CD4-positive, alpha-beta T cell (primary cell): ENCODE data around the gene SDHB. TPM values are rescaled to one million over a fixed set of nuclear protein-coding genes. Genes with fewer than 3 reads are reported as not detected.

Experiments used
- ATAC-seq: fragments of 200-7000 bp; cut with Tn5 transposase; one replicate; pipeline ENCODE4 v1.10.0; 2022; ENCODE audit warnings: mild to moderate bottlenecking; ENCODE audit not compliant: poor library complexity
- CTCF ChIA-PET: fragments of 350-600 bp; sonication (Branson Sonifier 250); formaldehyde crosslinking; loops from one replicate; lab custom pipeline; 2021; ENCODE audit warnings: antibody characterized with exemption, inconsistent platforms; lab: Charles Lee
- POLR2A ChIA-PET: fragments of 350-600 bp; sonication (Branson Sonifier 250); formaldehyde crosslinking; loops from one replicate; lab custom pipeline; 2021; ENCODE audit warnings: antibody characterized with exemption, inconsistent platforms; lab: Charles Lee
- DNase-seq, 14 experiments: peaks; one replicate each; pipeline ENCODE4 v3.0.0-alpha.2; 2013 to 2020; ENCODE audit warnings: mixed read lengths in 2 of 14
- H3K27ac ChIP-seq, 2 donors: one replicate each; pipeline versions ENCODE4 v1.5.1 to v1.7.0; 2013; ENCODE audit warnings: low read length in 2 of 2, low read depth in 1 of 2, mild to moderate bottlenecking in 1 of 2
- H3K27me3 ChIP-seq, 2 experiments: 1 replicate in 1 of 2; 2 replicates in 1 of 2; pipeline versions ENCODE4 v1.6.1 to v1.7.0; 2013; ENCODE audit warnings: low read length in 2 of 2, control low read depth in 1 of 2, mild to moderate bottlenecking in 1 of 2, moderate library complexity in 1 of 2; ENCODE audit not compliant: insufficient read depth in 2 of 2, control insufficient read depth in 1 of 2
- H3K36me3 ChIP-seq: one replicate; pipeline ENCODE4 v1.6.1; 2013; ENCODE audit warnings: low read length, control low read depth; ENCODE audit not compliant: insufficient read depth
- H3K4me1 ChIP-seq: one replicate; pipeline ENCODE4 v1.6.1; 2013; ENCODE audit warnings: low read length, control low read depth; ENCODE audit not compliant: insufficient read depth
- H3K4me3 ChIP-seq: one replicate; pipeline ENCODE4 v1.5.1; 2013; ENCODE audit warnings: mild to moderate bottlenecking, low read length, moderate library complexity
- H3K9me3 ChIP-seq, 2 experiments: 1 replicate in 1 of 2; 2 replicates in 1 of 2; pipeline versions ENCODE4 v1.6.1 to v1.7.0; 2013; ENCODE audit warnings: low read length in 2 of 2, mild to moderate bottlenecking in 2 of 2, control low read depth in 1 of 2, moderate library complexity in 1 of 2; ENCODE audit not compliant: control insufficient read depth in 1 of 2, insufficient read depth in 1 of 2
- H3K27ac Mint-ChIP-seq: one replicate; pipeline ENCODE4 v1.8.0; 2020; ENCODE audit warnings: mixed read lengths
- H3K27me3 Mint-ChIP-seq: one replicate; pipeline ENCODE4 v1.8.0; 2021; ENCODE audit warnings: mixed read lengths
- H3K36me3 Mint-ChIP-seq: one replicate; pipeline ENCODE4 v1.8.0; 2021; ENCODE audit warnings: low read depth, mixed read lengths
- H3K4me1 Mint-ChIP-seq: one replicate; pipeline ENCODE4 v1.8.0; 2021; ENCODE audit warnings: low read depth, mixed read lengths
- H3K4me3 Mint-ChIP-seq: one replicate; pipeline ENCODE4 v1.8.0; 2020; ENCODE audit warnings: mild to moderate bottlenecking, mixed read lengths
- H3K9me3 Mint-ChIP-seq: one replicate; pipeline ENCODE4 v1.8.0; 2020; ENCODE audit warnings: mixed read lengths
- CTCF ChIP-seq: fragments of 200-600 bp; IDR thresholded peaks from one replicate; pipeline ENCODE4 v1.8.0; 2022; ENCODE audit warnings: antibody characterized with exemption, mild to moderate bottlenecking
- intact Hi-C, 2 experiments: fragments of 100-400 bp; cut with DNase I in 1 of 2; cut with micrococcal nuclease in 1 of 2; formaldehyde crosslinking; loops; one replicate each; pipeline versions ENCODE4 v1.15.1 to v1.9.0; 2023 to 2025; cut with DNase I, micrococcal nuclease
- total RNA-seq, 174 experiments: library from RNA in 2 of 174; stranded (reverse) in 2 of 174; gene quantifications; one replicate each; pipeline ENCODE4 v1.2.3 and lab custom pipeline; 2021 to 2026

The SDHB gene
- total RNA-seq, 2 experiments from 2014 or later: 53.9 to 56.2 TPM

DNA sequence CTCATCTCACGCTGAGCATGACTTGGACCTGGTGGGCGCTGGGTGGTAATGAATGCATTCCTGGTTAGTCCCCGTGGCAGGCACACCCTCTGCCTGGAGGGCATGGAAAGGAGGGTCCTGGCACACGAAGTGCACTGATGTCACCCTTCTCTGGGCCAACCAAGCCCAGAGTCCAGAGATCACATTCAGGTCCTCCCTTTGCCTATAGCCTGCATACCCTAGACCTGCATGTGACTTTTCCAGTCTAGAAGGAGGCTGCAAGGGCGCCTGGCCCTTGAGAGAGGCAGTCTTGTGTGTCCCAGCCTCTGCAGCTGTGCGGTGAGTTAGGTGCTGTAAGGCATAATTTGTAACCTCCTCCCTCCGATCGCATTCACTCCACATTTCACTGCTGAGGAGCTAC, 43.3 kb upstream of the SDHB start:
- Histone ChIP-seq H3K4me1 (peaks cover 3% of the 10 kb centered on the region), H3K9me3 (peaks cover 0 to 4% of the 10 kb centered on the region in 2 experiments), H3K27ac (no peak overlapping the region), H3K4me3 (no peak overlapping the region), H3K36me3 (no peaks in the 10 kb centered on the region), H3K27me3 (peaks cover 0 to 3% of the 10 kb centered on the region in 2 experiments)
- intact Hi-C loops: no loop called here
- H3K4me1 Mint-ChIP-seq: no peaks in the 10 kb centered on the region
- ATAC-seq (no peak), DNase-seq (no peak)
- ChIA-PET CTCF (no interaction called here), POLR2A (no interaction called here)
- H3K9me3 Mint-ChIP-seq: no peaks in the 10 kb centered on the region
- H3K27ac Mint-ChIP-seq: no peak overlapping the region
- H3K27me3 Mint-ChIP-seq: no peaks in the 10 kb centered on the region
- no peak overlapping the region for H3K4me3 Mint-ChIP-seq
- no peaks in the 10 kb centered on the region for H3K36me3 Mint-ChIP-seq
- TF ChIP-seq CTCF: no peak

DNA sequence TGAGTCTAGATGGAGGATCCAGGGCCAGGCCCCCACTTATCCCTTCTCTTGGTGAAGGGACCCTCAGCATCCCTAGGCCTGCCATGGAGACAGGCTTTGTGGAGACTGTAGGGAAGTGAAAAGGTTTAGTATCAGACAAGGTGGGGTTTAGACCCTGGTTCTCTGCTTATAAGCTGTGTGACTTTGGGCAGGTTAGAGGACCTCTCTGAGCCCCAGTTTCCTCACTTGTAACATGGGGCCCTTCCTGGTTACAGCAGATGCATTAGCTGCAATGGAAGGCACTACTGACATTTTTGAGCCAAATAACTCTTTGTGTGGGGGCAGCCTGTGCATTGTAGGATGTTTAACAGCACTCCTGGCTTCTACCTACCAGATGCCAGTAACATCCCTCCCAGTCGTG, 42.8 kb upstream of the SDHB start:
- no peaks in the 10 kb centered on the region for H3K36me3 ChIP-seq
- CTCF ChIA-PET: no interaction called here

DNA sequence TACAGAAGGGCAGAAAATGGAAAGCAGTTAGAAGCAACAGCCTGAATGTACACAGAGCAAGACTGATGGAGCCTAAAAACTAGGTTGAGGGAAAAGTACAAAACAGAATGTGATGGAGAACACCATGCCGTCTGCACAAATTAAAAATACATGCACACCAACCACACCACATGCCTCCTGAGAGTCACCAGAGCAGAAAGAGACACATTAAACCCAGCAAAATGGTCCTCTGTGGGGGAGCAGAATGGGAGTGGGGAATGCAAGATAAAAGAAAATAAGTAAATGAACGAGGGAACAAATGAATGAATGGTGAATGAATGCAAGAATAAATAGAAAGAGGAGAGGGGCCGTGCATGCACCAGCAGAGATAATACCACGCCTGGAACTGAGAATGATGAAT, 41.3 kb upstream of the SDHB start:
- Mint-ChIP-seq H3K9me3 (no peaks in the 10 kb centered on the region), H3K4me3 (no peak overlapping the region), H3K36me3 (no peaks in the 10 kb centered on the region), H3K27ac (no peak overlapping the region), H3K4me1 (no peaks in the 10 kb centered on the region), H3K27me3 (no peaks in the 10 kb centered on the region)
- Histone ChIP-seq H3K36me3 (no peaks in the 10 kb centered on the region), H3K9me3 (peaks cover 0 to 4% of the 10 kb centered on the region in 2 experiments), H3K4me1 (peaks cover 3% of the 10 kb centered on the region), H3K4me3 (no peak overlapping the region), H3K27me3 (peaks cover 0 to 2% of the 10 kb centered on the region in 2 experiments), H3K27ac (no peak overlapping the region)
- ChIA-PET POLR2A (no interaction called here), CTCF (no interaction called here)
- DNase-seq: no peak
- no peak for ATAC-seq
- no peak for TF ChIP-seq CTCF
- intact Hi-C loops: no loop called here

More for the DNA sequence above, 42.8 kb upstream of the SDHB start:
- POLR2A ChIA-PET: no interaction called here
- no peak overlapping the region for H3K27ac ChIP-seq
- no peak for TF ChIP-seq CTCF
- peaks cover 0 to 2% of the 10 kb centered on the region in 2 experiments for H3K27me3 ChIP-seq
- Mint-ChIP-seq H3K4me1 (no peaks in the 10 kb centered on the region), H3K9me3 (no peaks in the 10 kb centered on the region), H3K36me3 (no peaks in the 10 kb centered on the region), H3K27ac (no peak overlapping the region), H3K27me3 (no peaks in the 10 kb centered on the region), H3K4me3 (no peak overlapping the region)
- H3K4me1 ChIP-seq: peaks cover 3% of the 10 kb centered on the region
- DNase-seq (no peak), ATAC-seq (no peak)
- no peak overlapping the region for H3K4me3 ChIP-seq
- intact Hi-C loops: no loop called here
- H3K9me3 ChIP-seq: peaks cover 0 to 4% of the 10 kb centered on the region in 2 experiments
